Measurements from ENCODE around the gene PAXX. TPM values are rescaled to one million over a fixed set of nuclear protein-coding genes. Genes with fewer than 3 reads are reported as not detected.

The PAXX gene
- total RNA-seq, 1 donor from 2014 or later = 70.1 TPM

DNA sequence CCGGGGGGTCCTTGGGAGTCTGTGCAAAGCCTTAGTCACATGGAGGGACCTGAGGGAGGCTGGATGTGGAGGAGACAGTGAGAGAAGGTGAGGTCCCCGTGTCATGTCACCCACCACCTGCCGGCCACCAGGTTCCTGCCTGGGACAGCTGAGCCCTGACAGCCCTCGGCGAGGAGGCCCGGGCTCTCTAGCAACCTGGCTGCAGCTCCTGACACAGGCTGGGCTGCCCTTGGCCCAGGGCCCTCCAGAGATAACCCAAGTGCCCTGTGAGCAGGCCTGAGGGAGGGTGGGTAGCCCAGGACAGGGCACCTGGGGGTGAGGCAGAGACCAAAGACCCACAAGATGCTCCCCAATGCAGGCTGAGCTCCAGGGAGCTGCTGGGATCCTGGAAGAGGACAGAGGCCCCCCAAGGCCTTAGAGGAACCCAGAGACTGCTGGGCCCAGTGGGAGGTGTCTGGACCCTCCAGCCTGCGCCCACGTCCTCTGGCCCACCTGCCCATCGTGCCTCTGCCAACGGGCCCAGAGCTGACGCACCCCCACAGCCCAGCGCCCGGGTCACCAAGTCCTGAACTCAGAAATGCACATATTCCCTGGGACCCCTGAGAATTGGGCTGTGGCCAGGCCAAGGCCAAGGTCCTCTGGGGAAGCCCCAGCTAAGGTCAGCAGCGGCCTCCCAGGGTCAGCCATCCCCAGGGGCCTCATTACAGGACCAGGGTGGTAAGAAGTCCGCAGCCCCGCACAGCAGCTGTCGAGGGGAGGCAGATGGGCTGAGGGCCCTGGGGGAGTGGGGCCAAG is 23.7 kb upstream of the PAXX start:
- TF ChIP-seq CTCF (conservative IDR thresholded peaks at IDR 0.05; ENCODE audit: low read depth, low read length) = no peak
- DNase-seq (ENCODE audit: low read depth) = no peak
- no peak overlapping the region for H3K4me3 ChIP-seq (ENCODE audit: low read depth, low read length)

GRCh38 chr9:136969150-136969549 is 23.1 kb upstream of the PAXX start:
- no peak for TF ChIP-seq CTCF (conservative IDR thresholded peaks at IDR 0.05; ENCODE audit: low read depth, low read length)
- DNase-seq (ENCODE audit: low read depth) = no peak
- H3K4me3 ChIP-seq (ENCODE audit: low read depth, low read length) = no peak overlapping the region

DNA sequence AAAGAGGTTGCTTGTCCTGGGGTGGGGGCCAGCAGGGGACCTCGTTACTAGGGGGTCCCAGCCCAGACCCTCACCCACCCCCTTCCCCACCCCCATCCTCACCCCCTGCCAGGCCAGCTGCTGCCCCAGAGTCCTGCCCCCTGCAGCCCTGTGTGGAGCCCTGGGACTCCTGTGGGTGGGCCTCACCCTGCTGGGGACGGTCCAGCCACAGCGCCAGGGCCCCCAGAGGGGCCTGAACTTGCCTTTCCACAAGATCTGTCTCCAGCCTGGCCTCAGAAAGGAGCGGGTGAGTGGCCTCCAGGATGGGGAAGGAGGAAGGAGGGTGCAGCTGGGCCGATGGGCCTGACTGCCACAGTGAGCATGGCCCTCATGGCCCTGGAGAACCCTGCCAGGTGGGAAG is 22.4 kb upstream of the PAXX start:
- H3K4me3 ChIP-seq (ENCODE audit: low read depth, low read length) = no peak overlapping the region
- DNase-seq (ENCODE audit: low read depth) = no peak
- no peak for TF ChIP-seq CTCF (conservative IDR thresholded peaks at IDR 0.05; ENCODE audit: low read depth, low read length)

- TF ChIP-seq CTCF (conservative IDR thresholded peaks at IDR 0.05; ENCODE audit: low read depth, low read length) = no peak
- H3K4me3 ChIP-seq (ENCODE audit: low read depth, low read length) = no peak overlapping the region
- no peak for DNase-seq (ENCODE audit: low read depth)
Observed at GRCh38 chr9:136970361-136970760, 21.9 kb upstream of the PAXX start.

GRCh38 chr9:136971746-136972145 is 20.5 kb upstream of the PAXX start:
- no peak for DNase-seq (ENCODE audit: low read depth)
- TF ChIP-seq CTCF (conservative IDR thresholded peaks at IDR 0.05; ENCODE audit: low read depth, low read length) = no peak
- no peak overlapping the region for H3K4me3 ChIP-seq (ENCODE audit: low read depth, low read length)

DNA sequence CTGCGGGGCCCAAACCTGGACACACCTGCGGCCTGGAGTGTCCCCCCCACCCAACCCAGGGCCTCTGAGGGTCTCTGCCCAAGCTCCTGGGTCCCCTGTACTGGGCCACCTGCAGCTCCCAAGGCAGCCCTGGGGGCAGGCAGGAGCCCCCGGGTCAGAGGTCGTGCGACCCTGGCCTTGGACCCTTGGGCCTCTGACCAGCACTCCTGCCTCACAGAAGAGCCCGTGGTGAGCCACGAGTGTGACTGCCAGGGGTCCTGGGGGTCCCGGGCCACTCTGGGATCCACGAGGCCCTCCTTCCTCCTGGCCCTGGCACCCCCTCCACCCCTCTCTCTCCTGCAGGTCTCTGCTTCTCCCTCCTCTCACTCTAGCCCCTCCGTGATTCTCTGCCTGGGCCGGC is 19.9 kb upstream of the PAXX start:
- no peak for DNase-seq (ENCODE audit: low read depth)
- TF ChIP-seq CTCF (conservative IDR thresholded peaks at IDR 0.05; ENCODE audit: low read depth, low read length) = no peak
- no peak overlapping the region for H3K4me3 ChIP-seq (ENCODE audit: low read depth, low read length)

- no peak overlapping the region for H3K4me3 ChIP-seq (ENCODE audit: low read depth, low read length)
- DNase-seq (ENCODE audit: low read depth) = no peak
- TF ChIP-seq CTCF (conservative IDR thresholded peaks at IDR 0.05; ENCODE audit: low read depth, low read length) = no peak
Observed at GRCh38 chr9:136972743-136973142, 19.5 kb upstream of the PAXX start.

Measured in epithelial cell of proximal tubule (primary cell).